Heart left ventricle (tissue), 13 donors: ENCODE results near the gene PFDN4.

Experiments
- CTCF ChIP-seq, 12 donors: fragments of 200-600 bp; sonication (generic) in 4 of 12; IDR thresholded peaks; one replicate each; pipeline versions ENCODE4 v1.5.0 to v1.8.0; 2018 to 2022; ENCODE audit warnings: antibody characterized with exemption in 12 of 12, mild to moderate bottlenecking in 5 of 12
- POLR2A ChIP-seq, 2 donors: fragments of 450-650 bp; IDR thresholded peaks; one replicate each; pipeline ENCODE4 v1.6.1; 2017; ENCODE audit warnings: antibody characterized with exemption in 2 of 2, mild to moderate bottlenecking in 2 of 2, moderate library complexity in 2 of 2
- donor health status: ischemic (EF 13 %, LVEDD 7.1; RV severe dilation, severe dysfunction).
- donor health status: DM: no; HTN: yes; CAD: no.
- donor health status: DM: no; HTN: no; CAD: no.
- donor health status: ischemic (EF 25% LVEDD 6.9; RV normal size, moderate dysfunction).
- donor health status: ischemic (EF 25% LVEDD 5.7; RV mildly dilated, moderate dysfunction).
- donor health status: ischemic (EF 35%, LVEDD 5.7; RV mildly dilated, moderate dysfunction).
- donor health status: nonischemic (EF 11% LVEDD 7.7; RV severe dilation, severe dysfunction).
- donor health status: DM: yes; HTN: yes; CAD: no.
- donor health status: PGD.
- donor health status: ischemic (EF 29% LVEDD 5.4; RV normal size, mild dysfunction).
- donor health status: nonischemic (EF 23%, LVEDD 6.1; RV moderate dilation, normal function).

- TF ChIP-seq CTCF (IDR thresholded peaks at IDR 0.05) (no peak), POLR2A (IDR thresholded peaks at IDR 0.05) (no peak)
Observed at GRCh38 chr20:54234991-54235390, 27.1 kb downstream of the PFDN4 start.
